Smooth muscle cell (in vitro differentiated cells): ENCODE measurements around the gene NKX2-4. TPM values are rescaled to one million over a fixed set of nuclear protein-coding genes. Genes with fewer than 3 reads are reported as not detected.

Experiments used
- DNase-seq: peaks from one replicate; lab custom pipeline; 2025; ENCODE audit not compliant: unreplicated experiment; lab: John Stamatoyannopoulos, UW
- H2AFZ ChIP-seq: fragments of 200-600 bp; sonication (generic); 2 replicates; pipeline ENCODE4 v1.6.0; 2016; ENCODE audit warnings: antibody characterized with exemption, low read depth, mild to moderate bottlenecking
- H3F3A ChIP-seq: fragments of 200-600 bp; sonication (generic); 2 replicates; pipeline ENCODE4 v1.6.0; 2017; ENCODE audit warnings: antibody characterized with exemption, low read depth
- H3K27ac ChIP-seq: fragments of 200-600 bp; sonication (generic); 2 replicates; pipeline ENCODE4 v1.5.1; 2016; ENCODE audit warnings: low read depth, mild to moderate bottlenecking
- H3K27me3 ChIP-seq: fragments of 200-600 bp; sonication (generic); 2 replicates; pipeline ENCODE4 v1.6.1; 2016; ENCODE audit warnings: low read depth, mild to moderate bottlenecking
- H3K36me3 ChIP-seq: fragments of 200-600 bp; sonication (generic); 2 replicates; pipeline ENCODE4 v1.5.1; 2016; ENCODE audit warnings: low read depth
- H3K4me1 ChIP-seq: fragments of 200-600 bp; sonication (generic); 2 replicates; pipeline ENCODE4 v1.5.1; 2016; ENCODE audit warnings: low read depth
- H3K4me2 ChIP-seq: fragments of 200-600 bp; sonication (generic); 2 replicates; pipeline ENCODE4 v1.6.0; 2016; ENCODE audit warnings: mild to moderate bottlenecking
- H3K4me3 ChIP-seq: fragments of 200-600 bp; sonication (generic); 2 replicates; pipeline ENCODE4 v1.5.1; 2016; ENCODE audit warnings: mild to moderate bottlenecking
- H3K79me2 ChIP-seq: fragments of 200-600 bp; sonication (generic); 2 replicates; pipeline ENCODE4 v1.6.0; 2016; ENCODE audit warnings: low read depth, mild to moderate bottlenecking
- H3K9ac ChIP-seq: fragments of 200-600 bp; sonication (generic); 2 replicates; pipeline ENCODE4 v1.6.0; 2016; ENCODE audit warnings: low read depth
- H3K9me3 ChIP-seq: fragments of 200-600 bp; sonication (generic); replicated peaks from 2 replicates; pipeline ENCODE4 v1.5.1; 2016; ENCODE audit warnings: low read depth
- H4K20me1 ChIP-seq: fragments of 200-600 bp; sonication (generic); 2 replicates; pipeline ENCODE4 v1.6.0; 2016; ENCODE audit warnings: low read depth
- WGBS: methylation state at CpG from one replicate; pipeline ENCODE4 v1.1.7; 2016; ENCODE audit warnings: low lambda C conversion rate; 5-methylcytosine and 5-hydroxymethylcytosine counted together
- polyA plus RNA-seq: library from polyadenylated mRNA; unstranded; fragments of >200 nt; fragmentation: Nextera tagmentation; extraction: Ambion mirVana; gene quantifications from 2 replicates; pipeline ENCODE4 v1.2.1, GENCODE V29; 2016
- small RNA-seq: library from RNA; depleted of rRNA; stranded (forward); fragments of <200 nt; gene quantifications from one replicate; pipeline ENCODE3, GENCODE V24; 2014
- total RNA-seq: library from RNA; depleted of rRNA; stranded (reverse); fragments of >200 nt; gene quantifications from 2 replicates; pipeline ENCODE4 v1.2.3, GENCODE V29; 2014
- TF ChIP-seq, protein P1 (sequence below): fragments of 200-600 bp; sonication (generic); IDR thresholded peaks from 2 replicates; pipeline ENCODE4 v1.5.1; 2017; ENCODE audit warnings: borderline replicate concordance, mild to moderate bottlenecking, antibody characterized with exemption; ENCODE audit not compliant: insufficient read depth, poor library complexity, severe bottlenecking

Gene NKX2-4
- total and polyA plus RNA-seq, 2 experiments from 2014 or later, result not detected

GRCh38 chr20:21353236-21353635 lies 44.1 kb downstream of the NKX2-4 start:
- TF ChIP-seq, protein P1, sequence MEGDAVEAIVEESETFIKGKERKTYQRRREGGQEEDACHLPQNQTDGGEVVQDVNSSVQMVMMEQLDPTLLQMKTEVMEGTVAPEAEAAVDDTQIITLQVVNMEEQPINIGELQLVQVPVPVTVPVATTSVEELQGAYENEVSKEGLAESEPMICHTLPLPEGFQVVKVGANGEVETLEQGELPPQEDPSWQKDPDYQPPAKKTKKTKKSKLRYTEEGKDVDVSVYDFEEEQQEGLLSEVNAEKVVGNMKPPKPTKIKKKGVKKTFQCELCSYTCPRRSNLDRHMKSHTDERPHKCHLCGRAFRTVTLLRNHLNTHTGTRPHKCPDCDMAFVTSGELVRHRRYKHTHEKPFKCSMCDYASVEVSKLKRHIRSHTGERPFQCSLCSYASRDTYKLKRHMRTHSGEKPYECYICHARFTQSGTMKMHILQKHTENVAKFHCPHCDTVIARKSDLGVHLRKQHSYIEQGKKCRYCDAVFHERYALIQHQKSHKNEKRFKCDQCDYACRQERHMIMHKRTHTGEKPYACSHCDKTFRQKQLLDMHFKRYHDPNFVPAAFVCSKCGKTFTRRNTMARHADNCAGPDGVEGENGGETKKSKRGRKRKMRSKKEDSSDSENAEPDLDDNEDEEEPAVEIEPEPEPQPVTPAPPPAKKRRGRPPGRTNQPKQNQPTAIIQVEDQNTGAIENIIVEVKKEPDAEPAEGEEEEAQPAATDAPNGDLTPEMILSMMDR, result no peak
- no peaks in the 10 kb centered on the region for H3F3A ChIP-seq
- H3K36me3 ChIP-seq, result peaks cover 19% of the 10 kb centered on the region
- H2AFZ ChIP-seq, result no peak overlapping the region
- H3K27me3 ChIP-seq, result no peaks in the 10 kb centered on the region
- no peak overlapping the region for H3K27ac ChIP-seq
- H3K4me1 ChIP-seq, result no peaks in the 10 kb centered on the region
- H3K4me2 ChIP-seq, result no peak overlapping the region
- no peak overlapping the region for H3K9ac ChIP-seq
- peaks cover 18% of the 10 kb centered on the region for H3K79me2 ChIP-seq
- no peak for DNase-seq
- no peak overlapping the region for H3K4me3 ChIP-seq
- 96% methylated on average over 1 of the region's 1 CpG for whole genome bisulfite sequencing
- no peaks in the 10 kb centered on the region for H3K9me3 ChIP-seq
- H4K20me1 ChIP-seq, result peaks cover 21% of the 10 kb centered on the region

- no peak overlapping the region for H3K4me2 ChIP-seq
- no peak overlapping the region for H3K27ac ChIP-seq
- peaks cover 21% of the 10 kb centered on the region for H4K20me1 ChIP-seq
- H3F3A ChIP-seq, result no peaks in the 10 kb centered on the region
- no peak for DNase-seq
- peaks cover 18% of the 10 kb centered on the region for H3K79me2 ChIP-seq
- no peak overlapping the region for H3K9ac ChIP-seq
- H3K4me1 ChIP-seq, result no peaks in the 10 kb centered on the region
- TF ChIP-seq, protein P1, result no peak
- H3K36me3 ChIP-seq, result peaks cover 22% of the 10 kb centered on the region
- H3K4me3 ChIP-seq, result no peak overlapping the region
- no peaks in the 10 kb centered on the region for H3K27me3 ChIP-seq
- no peaks in the 10 kb centered on the region for H3K9me3 ChIP-seq
- H2AFZ ChIP-seq, result no peak overlapping the region
Observed at GRCh38 chr20:21352703-21353102, 44.6 kb downstream of the NKX2-4 start.

Small RNA genes lying within 50 kb of the gene (small RNA-seq; reads per million reads assigned to genes)
- gene RN7SKP140, result not detected

Other genes starting within 250 kb of the NKX2-4 start
- 83.7 and 90.2 TPM in 2 replicates for gene XRN2, start 94.2 kb downstream of the NKX2-4 start, total RNA-seq
- gene XRN2, start 94.2 kb downstream of the NKX2-4 start, polyA plus RNA-seq, result 41.3 and 43.4 TPM in 2 replicates
- not detected in 2 replicates for gene NKX2-2, start 116.5 kb upstream of the NKX2-4 start, total RNA-seq
- gene NKX2-2, start 116.5 kb upstream of the NKX2-4 start, polyA plus RNA-seq, result not detected in 2 replicates